ENCODE data around the gene GLT8D1. TPM values are rescaled to one million over a fixed set of nuclear protein-coding genes. Genes with fewer than 3 reads are reported as not detected.

The GLT8D1 gene
- polyA plus RNA-seq, 2 of the 4 experiments (the other 2 are of a cell fraction), result 37.3 to 58.5 TPM

GRCh38 chr3:52712291-52713212 lies 7.0 kb upstream of the GLT8D1 start:
- POLR2A ChIA-PET, result no interaction called here
- no peak overlapping the region for H3K4me2 ChIP-seq
- WGBS (ENCODE audit: missing lambda C conversion rate), result 93% methylated on average over 15 of the region's 17 CpGs
- H3K9me3 ChIP-seq, result no peaks in the 10 kb centered on the region
- CTCF ChIA-PET, result no interaction called here
- TF ChIP-seq TFCP2L1 (CRISPR knock-in tag; IDR thresholded peaks at IDR 0.05) (no peak), NFE2L2 (conservative IDR thresholded peaks at IDR 0.05; ENCODE audit: low read length) (no peak), TP53 (CRISPR knock-in tag; IDR thresholded peaks at IDR 0.05) (no peak), HEYL (CRISPR knock-in tag; IDR thresholded peaks at IDR 0.05) (no peak), FOXS1 (CRISPR knock-in tag; IDR thresholded peaks at IDR 0.05) (no peak), KDM1A (IDR thresholded peaks at IDR 0.05; ENCODE audit: low read depth) (no peak), CHD4 (IDR thresholded peaks at IDR 0.05; ENCODE audit: borderline replicate concordance) (no peak), BCL3 (IDR thresholded peaks at IDR 0.05) (no peak), CHD2 (IDR thresholded peaks at IDR 0.05; ENCODE audit: low read length, partially characterized antibody) (no peak), ELK1 (IDR thresholded peaks at IDR 0.05; ENCODE audit: low read depth, low read length) (no peak)
- TF ChIP-seq, protein P1, sequence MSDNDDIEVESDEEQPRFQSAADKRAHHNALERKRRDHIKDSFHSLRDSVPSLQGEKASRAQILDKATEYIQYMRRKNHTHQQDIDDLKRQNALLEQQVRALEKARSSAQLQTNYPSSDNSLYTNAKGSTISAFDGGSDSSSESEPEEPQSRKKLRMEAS (IDR thresholded peaks at IDR 0.05), result no peak
- DNase-seq (ENCODE audit: low read depth in 1 of 2, low spot score in 1 of 2), result no peak
- no peak for ATAC-seq
- H3K4me3 ChIP-seq, result no peak overlapping the region
- no peak for FAIRE-seq
- no peak overlapping the region for H3K27ac ChIP-seq
- H3K4me1 ChIP-seq, result peaks cover 6% of the 10 kb centered on the region; the same call in 1 of the 3 replicates

- no peak for ATAC-seq
- TF ChIP-seq JUNB (IDR thresholded peaks at IDR 0.05) (no peak), USF2 (IDR thresholded peaks at IDR 0.05) (no peak), EP300 (IDR thresholded peaks at IDR 0.05) (no peak), GATA3 (IDR thresholded peaks at IDR 0.05; ENCODE audit: borderline replicate concordance) (no peak), ELK1 (IDR thresholded peaks at IDR 0.05; ENCODE audit: low read depth, low read length) (no peak)
- Histone ChIP-seq H3K4me2 (no peak overlapping the region), H3K4me1 (peaks cover 13% of the 10 kb centered on the region; the same call in 1 of the 3 replicates), H3K4me3 (no peak overlapping the region), H3K27ac (no peak overlapping the region), H3K9me3 (no peaks in the 10 kb centered on the region)
- DNase-seq (ENCODE audit: low read depth in 1 of 2, low spot score in 1 of 2), result no peak
- CTCF ChIA-PET, result no interaction called here
- no peak for FAIRE-seq
- WGBS (ENCODE audit: missing lambda C conversion rate), result 95% methylated on average over 2 of the region's 2 CpGs
- POLR2A ChIA-PET, result no interaction called here
These were observed 4.9 kb upstream of the GLT8D1 start for GRCh38 chr3:52710512-52710911.

- TF ChIP-seq PHF8 (IDR thresholded peaks at IDR 0.05; ENCODE audit: borderline replicate concordance, low read depth) (no peak), KDM1A (IDR thresholded peaks at IDR 0.05; ENCODE audit: low read depth) (no peak), EP300 (IDR thresholded peaks at IDR 0.05) (no peak), CHD4 (IDR thresholded peaks at IDR 0.05; ENCODE audit: borderline replicate concordance) (no peak), TP53 (CRISPR knock-in tag; IDR thresholded peaks at IDR 0.05) (no peak), EHMT2 (IDR thresholded peaks at IDR 0.05; ENCODE audit: low read depth) (no peak)
- ChIA-PET CTCF (no interaction called here), POLR2A (no interaction called here)
- Histone ChIP-seq H3K27ac (no peak overlapping the region), H3K4me3 (peak overlapping the region; percentile 74; the same call in 2 of the 3 replicates), H3K9me3 (no peaks in the 10 kb centered on the region), H3K4me1 (peaks cover 25% of the 10 kb centered on the region), H3K4me2 (peak overlapping the region; percentile 97)
- FAIRE-seq, result no peak
- ATAC-seq, result no peak
- WGBS (ENCODE audit: missing lambda C conversion rate), result 90% methylated on average over 4 of the region's 4 CpGs
- no peak for DNase-seq (ENCODE audit: low read depth in 1 of 2, low spot score in 1 of 2)
These were observed 2.0 kb upstream of the GLT8D1 start for GRCh38 chr3:52707585-52707984.

All from A549 (cell line).